ENCODE data around the gene ZNF610. TPM values are rescaled to one million over a fixed set of nuclear protein-coding genes. Genes with fewer than 3 reads are reported as not detected.

Gene ZNF610
- not detected for total RNA-seq (2021; ENCODE audit: unreplicated experiment)
- not detected in 2 replicates for polyA plus RNA-seq (2012)
- percentile 9 among the genes with signal in this experiment for Bru-seq, nascent RNA
- percentile 13 among the genes with signal in this experiment for BruChase-seq, experiment 1, labeled RNA remaining after a 6-hour chase
- BruChase-seq, experiment 2, labeled RNA remaining after a 2-hour chase = percentile 9 among the genes with signal in this experiment
- long read RNA-seq = 0 reads

DNA sequence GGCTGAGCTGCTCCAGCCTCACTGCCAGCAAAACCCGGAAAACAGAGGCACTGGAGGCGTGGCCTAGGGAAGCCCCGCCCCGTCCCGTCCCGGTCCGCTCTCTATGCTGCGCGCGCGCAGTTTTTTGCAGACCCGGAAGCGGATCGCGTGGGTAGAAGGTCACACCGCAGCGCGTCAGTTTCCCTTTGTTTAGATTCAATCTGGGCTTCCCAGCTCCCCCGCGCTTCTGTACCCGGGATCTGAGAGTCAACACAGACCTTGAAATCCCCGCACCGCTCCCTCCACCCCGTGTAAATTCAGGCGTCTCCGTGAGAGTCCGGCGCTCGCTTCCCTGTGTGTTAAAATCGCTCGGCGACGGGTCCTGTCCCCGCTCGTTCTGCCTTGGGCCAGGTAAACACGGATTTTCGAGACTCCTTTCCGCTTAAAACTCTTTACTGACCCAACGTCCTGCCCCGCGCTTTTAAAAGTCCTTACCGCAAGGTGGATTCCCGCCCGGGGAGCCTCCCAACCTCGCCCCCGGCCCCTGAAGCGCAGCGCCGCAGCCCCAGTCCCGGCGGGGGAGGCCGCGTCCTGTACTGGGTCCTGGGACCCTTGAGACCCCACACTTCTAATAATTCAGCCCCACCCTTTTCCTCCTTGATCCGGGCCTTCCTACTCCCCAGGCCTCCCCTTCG lies at the start of gene ZNF610:
Gene ZNF610 (plus strand): TSS at position 127 of the 674 bp plus-strand sequence. CDS start 12,930 bp downstream, outside the sequence.
- no peaks in the 10 kb centered on the region for H4K20me1 ChIP-seq (ENCODE audit: insufficient read depth)
- POLR2A ChIA-PET = no interaction called here
- no peaks in the 10 kb centered on the region for H3K27me3 ChIP-seq (ENCODE audit: insufficient read depth, low read length)
- H3K4me2 ChIP-seq (ENCODE audit: low read length) = no peak within 1 kb of the TSS
- RAD21 ChIA-PET (ENCODE audit: low non-redundant PET in 1 of 2, low total read pairs in 2 of 2, uncharacterized antibody in 2 of 2, unreplicated experiment in 2 of 2) = no interaction called here
- no TSS peak for BruUV-seq (replicated peaks)
- ATAC-seq = no peak
- H3K9me3 ChIP-seq (ENCODE audit: control insufficient read depth in 1 of 2, insufficient read depth in 1 of 2, low read depth in 1 of 2, low read length in 2 of 2) = peaks cover 12 to 22% of the 10 kb centered on the region in 2 experiments; a peak in 2 of 4 replicates
- no peak for DNase-seq (ENCODE audit: low read depth, low spot score)
- H3K9ac ChIP-seq (ENCODE audit: low read length) = no peak within 1 kb of the TSS
- H3K36me3 ChIP-seq (ENCODE audit: control insufficient read depth in 1 of 2, insufficient read depth in 2 of 2, low read length in 2 of 2) = no peaks in the 10 kb centered on the region
- H3K27ac ChIP-seq (ENCODE audit: low read depth, low read length) = no peak within 1 kb of the TSS
- no peaks in the 10 kb centered on the region for H3K4me1 ChIP-seq (ENCODE audit: control insufficient read depth in 1 of 2, insufficient read depth in 2 of 2, low read length in 2 of 2)
- TF ChIP-seq POLR2A (IDR thresholded peaks at IDR 0.05; ENCODE audit: borderline replicate concordance, extremely low read depth, insufficient read depth, insufficient read length) (no peak), ZNF274 (IDR thresholded peaks at IDR 0.05; ENCODE audit: low read depth, low read length) (no peak), RAD21 (IDR thresholded peaks at IDR 0.05; ENCODE audit: low read depth) (no peak), YY1 (IDR thresholded peaks at IDR 0.05; ENCODE audit: extremely low read depth, insufficient replicate concordance, low read depth, low read length) (no peak), POLR2AphosphoS5 (IDR thresholded peaks at IDR 0.05; ENCODE audit: low read depth, low read length) (no peak), ELF1 (IDR thresholded peaks at IDR 0.05; ENCODE audit: borderline replicate concordance, low read depth) (no peak), ZFX (IDR thresholded peaks at IDR 0.05) (no peak), CEBPB (IDR thresholded peaks at IDR 0.05; ENCODE audit: low read depth) (no peak), FOSL1 (IDR thresholded peaks at IDR 0.05; ENCODE audit: low read depth) (no peak), SIN3A (IDR thresholded peaks at IDR 0.05; ENCODE audit: low read depth) (no peak), SRF (IDR thresholded peaks at IDR 0.05; ENCODE audit: low read depth) (no peak), CBX3 (IDR thresholded peaks at IDR 0.05; ENCODE audit: low read depth) (no peak), CTCF (IDR thresholded peaks at IDR 0.05 in 2 of 3, conservative IDR thresholded peaks at IDR 0.05 in 1 of 3; ENCODE audit: borderline replicate concordance in 1 of 3, insufficient read depth in 1 of 3, low read depth in 2 of 3, low read length in 2 of 3) (no peak), ATF3 (IDR thresholded peaks at IDR 0.05) (no peak), SP1 (IDR thresholded peaks at IDR 0.05; ENCODE audit: low read depth) (no peak), EGR1 (IDR thresholded peaks at IDR 0.05; ENCODE audit: low read depth) (no peak), ZBTB33 (IDR thresholded peaks at IDR 0.05; ENCODE audit: extremely low read depth, insufficient replicate concordance, low read length) (no peak), EZH2 (IDR thresholded peaks at IDR 0.05) (no peak), EZH2phosphoT487 (IDR thresholded peaks at IDR 0.05; ENCODE audit: borderline replicate concordance) (no peak)
- TF ChIP-seq, protein P1, sequence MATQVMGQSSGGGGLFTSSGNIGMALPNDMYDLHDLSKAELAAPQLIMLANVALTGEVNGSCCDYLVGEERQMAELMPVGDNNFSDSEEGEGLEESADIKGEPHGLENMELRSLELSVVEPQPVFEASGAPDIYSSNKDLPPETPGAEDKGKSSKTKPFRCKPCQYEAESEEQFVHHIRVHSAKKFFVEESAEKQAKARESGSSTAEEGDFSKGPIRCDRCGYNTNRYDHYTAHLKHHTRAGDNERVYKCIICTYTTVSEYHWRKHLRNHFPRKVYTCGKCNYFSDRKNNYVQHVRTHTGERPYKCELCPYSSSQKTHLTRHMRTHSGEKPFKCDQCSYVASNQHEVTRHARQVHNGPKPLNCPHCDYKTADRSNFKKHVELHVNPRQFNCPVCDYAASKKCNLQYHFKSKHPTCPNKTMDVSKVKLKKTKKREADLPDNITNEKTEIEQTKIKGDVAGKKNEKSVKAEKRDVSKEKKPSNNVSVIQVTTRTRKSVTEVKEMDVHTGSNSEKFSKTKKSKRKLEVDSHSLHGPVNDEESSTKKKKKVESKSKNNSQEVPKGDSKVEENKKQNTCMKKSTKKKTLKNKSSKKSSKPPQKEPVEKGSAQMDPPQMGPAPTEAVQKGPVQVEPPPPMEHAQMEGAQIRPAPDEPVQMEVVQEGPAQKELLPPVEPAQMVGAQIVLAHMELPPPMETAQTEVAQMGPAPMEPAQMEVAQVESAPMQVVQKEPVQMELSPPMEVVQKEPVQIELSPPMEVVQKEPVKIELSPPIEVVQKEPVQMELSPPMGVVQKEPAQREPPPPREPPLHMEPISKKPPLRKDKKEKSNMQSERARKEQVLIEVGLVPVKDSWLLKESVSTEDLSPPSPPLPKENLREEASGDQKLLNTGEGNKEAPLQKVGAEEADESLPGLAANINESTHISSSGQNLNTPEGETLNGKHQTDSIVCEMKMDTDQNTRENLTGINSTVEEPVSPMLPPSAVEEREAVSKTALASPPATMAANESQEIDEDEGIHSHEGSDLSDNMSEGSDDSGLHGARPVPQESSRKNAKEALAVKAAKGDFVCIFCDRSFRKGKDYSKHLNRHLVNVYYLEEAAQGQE (IDR thresholded peaks at IDR 0.05; ENCODE audit: low read depth) = no peak
- H3K4me3 ChIP-seq (replicated peaks in 1 of 2; ENCODE audit: low read depth in 1 of 2, low read length in 2 of 2) = no peak within 1 kb of the TSS
- no peaks in the 10 kb centered on the region for H3K9me2 ChIP-seq (ENCODE audit: insufficient read depth)
- CTCF ChIA-PET = no interaction called here
- no peak within 1 kb of the TSS for H2AFZ ChIP-seq (ENCODE audit: low read depth, low read length, poor library complexity, severe bottlenecking)
- intact Hi-C loops (cut with micrococcal nuclease) = no loop called here
- H3K79me2 ChIP-seq (ENCODE audit: insufficient read depth, low read length) = no peaks in the 10 kb centered on the region

Measured in HCT116 (cell line).